Inflammatory macrophage treated with lipopolysaccharide for 4 hours (primary cell): Measurements from ENCODE around the gene JMJD4.

Experiments used
- DNase-seq: peaks from one replicate; pipeline ENCODE4 v3.0.0-alpha.2; 2020

JMJD4 gene

DNA sequence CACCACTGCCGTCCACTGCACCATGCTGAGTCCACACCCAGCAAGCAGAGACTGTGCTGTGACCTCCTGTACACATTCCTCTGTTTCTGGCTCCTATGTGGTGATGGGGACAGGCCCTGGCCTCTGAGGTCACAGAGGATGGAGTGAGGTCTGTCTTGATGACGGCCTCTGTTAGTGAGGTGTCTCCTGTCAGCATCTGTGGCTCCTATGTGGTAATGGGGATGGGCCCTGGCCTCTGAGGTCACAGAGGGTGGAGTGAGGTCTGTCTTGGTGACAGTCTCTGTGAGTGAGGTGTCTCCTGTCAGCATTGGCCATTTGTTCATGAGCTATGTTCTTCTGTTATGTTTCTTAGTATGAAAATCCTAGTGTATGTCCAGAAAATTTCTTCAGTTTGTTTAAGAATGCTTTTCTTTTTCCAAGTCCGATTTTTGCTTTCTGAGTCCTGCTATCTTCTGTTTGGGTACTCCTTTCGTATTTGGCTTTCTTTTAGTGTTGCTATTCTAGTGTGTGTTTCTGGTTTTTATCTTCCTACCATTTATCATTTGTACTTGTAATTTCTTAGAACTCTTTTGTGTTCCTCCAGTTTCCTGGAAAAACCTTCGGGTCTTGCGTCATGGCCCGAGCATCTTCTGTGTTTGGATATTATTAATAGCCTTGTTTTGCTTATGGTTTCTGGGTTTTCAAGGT is 13.5 kb upstream of the JMJD4 start:
- no peak for DNase-seq

GRCh38 chr1:227747948-227748495 is 12.9 kb upstream of the JMJD4 start:
- no peak for DNase-seq

DNA sequence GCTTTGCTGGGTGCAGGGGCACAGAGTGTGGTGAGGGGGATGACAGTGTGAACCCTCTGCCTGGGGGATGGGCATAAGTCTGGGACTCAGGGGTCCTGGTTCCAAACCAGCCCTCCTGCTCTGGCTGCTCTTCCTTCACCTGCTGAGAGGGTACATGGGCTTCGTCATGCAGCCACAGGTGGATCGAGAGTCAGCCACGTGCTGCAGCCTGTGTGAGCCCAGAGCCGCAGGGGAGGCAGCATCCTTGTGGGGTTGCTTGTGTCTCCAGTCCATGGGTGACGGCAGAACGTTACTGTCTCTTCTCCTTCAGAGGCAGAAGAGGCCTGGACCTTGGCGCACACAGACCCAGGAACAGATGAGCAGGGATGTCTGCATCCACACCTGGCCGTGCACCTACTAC is 12.3 kb upstream of the JMJD4 start:
- no peak for DNase-seq

GRCh38 chr1:227746676-227747075 is 11.6 kb upstream of the JMJD4 start:
- no peak for DNase-seq

GRCh38 chr1:227745568-227746265 is 10.6 kb upstream of the JMJD4 start:
- no peak for DNase-seq

DNA sequence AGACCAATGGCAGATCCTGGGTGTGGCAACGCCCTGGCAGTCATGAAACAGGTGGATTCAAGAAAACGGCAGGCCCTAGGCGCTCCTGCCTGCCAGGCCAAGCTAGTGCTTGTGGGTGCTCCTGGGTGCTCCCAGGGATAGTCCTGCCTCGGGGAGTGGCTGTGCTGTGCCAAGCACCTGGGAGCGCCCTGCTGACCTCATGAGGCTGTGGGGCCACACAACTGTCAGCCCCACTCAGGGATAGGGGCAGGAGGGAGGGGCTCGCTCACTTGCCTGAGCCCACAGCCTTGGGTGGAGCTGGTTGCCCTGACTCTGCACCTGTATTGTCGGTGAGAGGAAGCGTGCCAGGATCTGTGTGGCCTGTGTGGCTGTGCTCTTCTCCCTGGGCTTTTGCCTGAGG is 9.6 kb upstream of the JMJD4 start:
- DNase-seq: no peak

DNA sequence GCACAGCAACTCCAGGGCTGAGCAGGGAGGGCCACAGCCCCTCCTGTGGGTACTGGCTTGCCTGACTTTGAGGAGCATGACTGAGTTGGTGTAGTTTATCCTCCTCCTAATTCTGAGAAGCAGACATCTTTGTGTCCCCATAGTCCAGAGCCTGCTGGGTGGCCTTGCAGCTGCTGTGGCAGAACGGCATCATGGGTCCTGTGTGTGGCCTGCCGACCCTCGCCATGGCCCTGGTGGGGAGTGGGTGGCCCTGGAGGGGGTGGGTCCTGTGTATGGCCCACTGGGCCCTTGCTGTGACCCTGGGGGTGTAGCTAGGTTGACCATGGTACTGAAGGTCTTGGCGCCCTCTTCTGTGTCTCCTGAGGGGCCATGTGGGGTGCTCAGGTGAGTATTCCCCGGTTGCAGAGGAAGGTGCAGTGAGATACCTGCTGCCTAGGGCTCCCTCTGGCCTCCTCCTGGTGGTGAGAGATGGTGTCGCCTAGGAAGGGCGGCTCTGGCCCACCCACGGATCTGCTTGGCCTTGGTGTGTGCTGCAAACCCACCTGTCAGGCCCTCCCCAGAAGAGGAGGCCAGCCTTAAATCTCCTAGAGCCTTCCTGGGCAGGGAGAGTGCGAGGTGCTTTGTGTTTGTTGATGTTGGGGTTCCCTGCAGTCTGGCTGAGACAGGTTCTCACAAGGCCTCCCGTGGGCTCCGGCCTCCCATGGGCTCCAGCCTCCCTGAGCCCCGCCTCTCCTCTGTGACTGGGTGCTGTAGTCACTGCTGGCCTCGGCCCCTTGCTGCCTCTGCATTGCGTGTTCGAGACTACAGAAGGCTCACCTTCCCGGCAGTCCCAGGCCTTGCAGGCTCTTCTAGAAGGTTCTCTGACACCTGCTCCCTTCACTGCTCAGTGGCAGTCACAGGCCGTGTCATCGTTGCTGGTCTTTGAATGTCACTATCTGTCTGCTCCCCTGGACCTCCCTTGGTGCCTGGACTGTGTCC is 7.9 kb upstream of the JMJD4 start:
- DNase-seq: no peak

DNA sequence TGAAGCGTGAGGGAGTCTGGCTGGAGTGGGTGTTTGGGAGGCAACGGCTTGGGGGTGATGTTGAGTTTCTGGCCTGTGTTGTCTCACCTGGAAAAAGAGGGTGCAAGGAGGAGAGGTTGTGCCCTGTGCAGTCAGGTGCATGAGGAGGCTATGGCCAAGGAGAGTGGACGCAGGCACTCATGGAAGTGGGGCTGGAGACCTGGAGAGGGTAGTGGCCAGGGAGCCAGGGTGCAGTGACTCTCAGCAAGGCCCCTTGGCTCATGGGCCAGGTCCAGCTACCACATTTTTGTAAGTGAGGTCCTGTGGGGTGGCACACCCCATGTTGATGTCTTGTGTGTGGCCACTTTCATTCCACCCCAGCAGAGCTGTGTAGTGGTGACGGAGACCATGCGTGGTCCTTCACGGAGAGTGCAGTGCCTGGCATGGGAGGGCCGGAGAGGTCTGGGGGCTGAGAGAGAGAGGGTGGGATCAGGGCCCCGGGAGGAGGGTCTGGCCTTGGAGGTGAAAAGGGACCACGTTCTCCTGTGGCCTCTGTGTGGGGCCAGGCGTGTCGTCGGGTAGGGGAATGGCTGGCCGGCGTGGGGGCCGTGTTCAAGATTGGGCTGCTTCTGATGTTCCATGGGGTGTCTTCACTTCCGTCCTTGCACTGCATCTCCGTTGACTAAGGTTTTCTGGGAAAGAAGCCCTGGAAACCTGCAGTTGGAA is 6.2 kb upstream of the JMJD4 start:
- DNase-seq: no peak

DNA sequence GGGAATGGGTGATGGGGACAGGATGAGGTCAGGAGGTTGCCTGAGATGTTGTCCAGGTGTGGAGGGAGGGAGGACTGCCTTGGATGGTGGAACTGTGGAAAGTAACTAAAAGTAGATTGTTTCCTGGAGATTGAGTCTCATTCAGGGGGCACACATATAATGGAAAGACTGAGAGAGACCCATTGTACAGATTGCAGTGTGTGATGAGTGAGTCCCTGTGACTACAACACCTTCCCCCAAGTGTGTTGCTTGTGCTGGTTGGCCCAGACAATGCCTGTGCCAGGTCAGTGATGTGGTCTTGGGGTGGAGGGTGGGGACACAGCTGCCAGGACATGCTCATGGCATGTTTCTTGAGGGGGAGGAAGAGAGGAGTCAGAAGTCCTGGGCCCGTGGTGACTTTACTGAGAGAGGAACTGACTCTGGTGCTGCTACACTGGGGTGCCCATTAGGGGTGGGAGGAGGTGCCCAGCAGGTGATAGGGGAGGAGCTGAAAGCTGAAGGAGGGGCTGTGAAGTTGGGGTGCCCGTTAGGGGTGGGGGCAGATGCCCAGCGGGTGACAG is 5.4 kb upstream of the JMJD4 start:
- no peak for DNase-seq

DNA sequence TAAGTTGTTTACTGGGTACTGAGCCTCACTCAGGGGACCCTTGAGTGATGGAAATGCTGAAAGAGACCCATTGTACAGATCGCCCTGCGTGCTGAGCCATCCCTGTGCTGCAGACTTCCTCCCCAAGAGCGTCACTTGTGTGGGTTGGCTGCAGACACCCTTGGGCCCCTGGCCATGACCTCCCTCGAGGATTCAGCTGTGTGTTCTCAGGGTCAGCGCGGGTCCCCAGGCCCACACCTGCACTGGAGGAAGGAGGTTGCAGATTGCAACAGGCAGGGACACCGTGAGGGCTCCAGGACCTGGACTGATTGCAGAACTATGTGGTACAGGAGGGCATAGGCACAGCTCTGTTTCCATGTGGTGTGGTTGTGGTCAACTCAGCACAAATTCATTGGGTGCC is 4.5 kb upstream of the JMJD4 start:
- DNase-seq: no peak

- no peak for DNase-seq
Measured at GRCh38 chr1:227738820-227739219, 3.7 kb upstream of the JMJD4 start.

DNA sequence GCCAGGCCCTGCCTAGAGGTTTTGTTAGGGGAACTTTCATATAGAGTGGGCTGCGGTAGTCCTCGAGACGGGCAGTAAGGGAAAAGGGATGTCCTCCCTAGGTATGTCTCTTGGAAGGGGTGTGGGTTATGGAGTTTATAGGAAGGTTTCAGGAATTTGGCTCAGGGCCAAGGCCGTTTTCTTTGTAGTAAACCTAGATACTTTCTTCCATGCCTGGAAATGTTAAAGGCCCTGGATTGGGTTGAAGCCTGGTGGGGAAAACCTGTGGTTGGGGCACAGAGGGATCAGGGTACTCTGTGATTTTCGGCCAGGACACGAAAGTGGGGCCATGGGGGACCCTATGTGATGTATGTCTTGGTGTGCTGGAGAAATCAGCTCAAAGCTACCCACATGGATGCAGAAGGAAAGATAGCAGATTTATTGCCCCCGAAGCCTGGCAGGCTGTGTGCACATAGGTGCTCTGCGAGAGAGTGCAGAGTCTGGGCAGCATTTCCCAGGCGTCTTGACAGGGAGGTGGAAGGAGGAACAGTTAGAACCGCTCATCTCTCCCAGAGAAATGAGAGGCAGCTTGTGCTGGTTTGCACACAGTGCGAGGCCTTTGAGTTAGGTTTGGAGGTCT is 1.8 kb upstream of the JMJD4 start:
- no peak for DNase-seq

DNA sequence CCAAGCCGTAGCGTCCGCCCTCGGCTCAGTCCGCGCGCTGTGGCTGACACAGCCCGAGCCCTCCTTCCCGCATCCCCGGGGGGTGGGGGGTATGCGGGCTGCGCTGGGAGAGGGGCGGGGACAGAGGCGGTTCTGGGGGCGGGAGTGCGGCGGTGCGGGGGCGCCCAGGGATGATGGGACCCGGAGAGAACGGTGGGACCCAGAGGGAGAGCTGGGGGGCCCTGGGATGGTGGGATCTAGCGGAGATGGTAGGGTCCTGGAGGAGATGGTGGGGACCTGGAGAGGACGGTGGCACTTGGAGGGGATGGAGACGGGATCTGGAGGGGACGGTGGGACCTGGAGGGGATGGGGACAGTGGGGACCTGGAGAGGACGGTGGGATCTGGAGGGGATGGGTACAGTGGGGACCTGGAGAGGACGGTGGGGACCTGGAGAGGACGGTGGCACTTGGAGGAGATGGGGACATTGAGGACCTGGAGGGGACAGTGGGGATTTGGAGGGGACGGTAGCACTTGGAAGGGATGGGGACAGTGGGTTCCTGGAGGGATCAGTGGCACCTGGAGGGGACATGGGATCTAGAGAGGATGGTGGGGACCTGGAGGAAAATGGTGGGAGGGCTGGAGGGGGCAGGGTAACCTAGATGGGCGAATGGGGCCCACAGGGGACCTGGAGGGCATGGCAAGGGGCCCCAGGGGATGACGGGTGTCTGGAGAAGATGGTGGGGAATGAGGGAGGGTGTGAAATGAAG is 610 bp upstream of the JMJD4 start:
- no peak for DNase-seq

GRCh38 chr1:227734546-227734855 is 601 bp downstream of the JMJD4 start:
- DNase-seq: no peak

- DNase-seq: no peak
Measured at GRCh38 chr1:227733751-227734545, 1.2 kb downstream of the JMJD4 start.

GRCh38 chr1:227733309-227733705 is 1.8 kb downstream of the JMJD4 start:
- no peak for DNase-seq

- no peak for DNase-seq
Measured at GRCh38 chr1:227732586-227733308, 2.4 kb downstream of the JMJD4 start.

GRCh38 chr1:227731696-227732585 is 3.2 kb downstream of the JMJD4 start:
- no peak for DNase-seq

- DNase-seq: no peak
Measured at GRCh38 chr1:227731241-227731677, 3.8 kb downstream of the JMJD4 start.
